Mesothelial cell of epicardium (in vitro differentiated cells): ENCODE results near the gene ABL1. TPM values are rescaled to one million over a fixed set of nuclear protein-coding genes. Genes with fewer than 3 reads are reported as not detected.
A peak's percentile ranks its signal among the peaks of the same experiment; 100 is the strongest.

Source experiments
- DNase-seq, 2 experiments: peaks; one replicate each; pipeline ENCODE4 v3.0.0; 2021; ENCODE audit warnings: low spot score in 2 of 2; ENCODE audit not compliant: unreplicated experiment in 2 of 2
- H3K27ac Mint-ChIP-seq: 2 replicates; pipeline ENCODE4 v1.8.0; 2021; ENCODE audit warnings: mixed read lengths
- H3K27me3 Mint-ChIP-seq: 2 replicates; pipeline ENCODE4 v1.8.0; 2021; ENCODE audit warnings: low read depth, mixed read lengths
- H3K36me3 Mint-ChIP-seq: 2 replicates; pipeline ENCODE4 v1.8.0; 2021; ENCODE audit warnings: mixed read lengths
- H3K4me1 Mint-ChIP-seq: 2 replicates; pipeline ENCODE4 v1.8.0; 2021; ENCODE audit warnings: mixed read lengths
- H3K4me3 Mint-ChIP-seq: 2 replicates; pipeline ENCODE4 v1.8.0; 2021; ENCODE audit warnings: mild to moderate bottlenecking, moderate library complexity, mixed read lengths
- H3K9me3 Mint-ChIP-seq: 2 replicates; pipeline ENCODE4 v1.8.0; 2021; ENCODE audit warnings: mixed read lengths
- CTCF ChIP-seq: fragments of 200-600 bp; sonication (generic); IDR thresholded peaks from one replicate; pipeline ENCODE4 v1.5.0; 2021; ENCODE audit warnings: antibody characterized with exemption; ENCODE audit not compliant: unreplicated experiment
- total RNA-seq: library from RNA; stranded (reverse); gene quantifications from 3 replicates; pipeline ENCODE4 v1.2.1, GENCODE V29; 2021

The ABL1 gene
- total RNA-seq, 1 donor from 2014 or later, result 117 TPM

DNA sequence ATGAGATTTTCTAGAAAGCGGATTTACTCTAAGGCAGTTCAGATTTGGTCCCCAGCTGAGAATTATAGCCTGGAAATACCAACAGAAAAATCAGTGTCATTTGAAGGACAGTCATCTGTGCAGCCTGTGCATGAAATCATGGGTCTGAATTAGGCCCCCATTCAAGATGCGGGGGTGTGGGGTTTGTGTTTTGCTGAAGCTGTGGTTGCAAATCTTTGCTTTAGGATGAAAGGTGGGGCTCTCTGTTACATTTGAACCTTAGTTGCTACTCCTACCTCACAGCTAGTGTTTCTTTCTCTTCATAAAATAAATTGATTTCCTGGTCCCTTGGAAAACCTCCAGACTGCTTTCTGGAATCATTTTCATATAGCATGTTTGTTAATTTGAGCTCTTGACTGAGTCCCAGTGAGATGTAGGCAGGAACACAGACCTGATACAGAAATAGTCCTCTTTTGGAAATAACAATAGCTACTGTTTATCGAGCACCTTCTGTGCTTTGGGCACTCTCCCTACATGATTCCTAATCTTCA lies 4.8 kb upstream of the ABL1 start:
- no peak for TF ChIP-seq CTCF
- Mint-ChIP-seq H3K4me3 (no peak overlapping the region), H3K27ac (peak overlapping the region; percentile 68), H3K27me3 (no peaks in the 10 kb centered on the region), H3K9me3 (peaks cover 7% of the 10 kb centered on the region), H3K36me3 (peaks cover 8% of the 10 kb centered on the region), H3K4me1 (peaks cover 46% of the 10 kb centered on the region)
- no peak for DNase-seq

- DNase-seq, result no peak
- TF ChIP-seq CTCF, result no peak
- no peaks in the 10 kb centered on the region for H3K27me3 Mint-ChIP-seq
- peaks cover 7% of the 10 kb centered on the region for H3K9me3 Mint-ChIP-seq
- H3K4me1 Mint-ChIP-seq, result peaks cover 39% of the 10 kb centered on the region
- peaks cover 8% of the 10 kb centered on the region for H3K36me3 Mint-ChIP-seq
- H3K27ac Mint-ChIP-seq, result no peak overlapping the region
- no peak overlapping the region for H3K4me3 Mint-ChIP-seq
These were observed 4.0 kb upstream of the ABL1 start for GRCh38 chr9:130831077-130831476.

GRCh38 chr9:130833031-130833990 lies 1.7 kb upstream of the ABL1 start:
- Mint-ChIP-seq H3K27me3 (no peaks in the 10 kb centered on the region), H3K27ac (peak overlapping the region; percentile 99), H3K4me3 (peak overlapping the region; percentile 82), H3K4me1 (peaks cover 48% of the 10 kb centered on the region), H3K9me3 (peaks cover 6% of the 10 kb centered on the region), H3K36me3 (peaks cover 5% of the 10 kb centered on the region)
- DNase-seq, result no peak
- TF ChIP-seq CTCF, result no peak

DNA sequence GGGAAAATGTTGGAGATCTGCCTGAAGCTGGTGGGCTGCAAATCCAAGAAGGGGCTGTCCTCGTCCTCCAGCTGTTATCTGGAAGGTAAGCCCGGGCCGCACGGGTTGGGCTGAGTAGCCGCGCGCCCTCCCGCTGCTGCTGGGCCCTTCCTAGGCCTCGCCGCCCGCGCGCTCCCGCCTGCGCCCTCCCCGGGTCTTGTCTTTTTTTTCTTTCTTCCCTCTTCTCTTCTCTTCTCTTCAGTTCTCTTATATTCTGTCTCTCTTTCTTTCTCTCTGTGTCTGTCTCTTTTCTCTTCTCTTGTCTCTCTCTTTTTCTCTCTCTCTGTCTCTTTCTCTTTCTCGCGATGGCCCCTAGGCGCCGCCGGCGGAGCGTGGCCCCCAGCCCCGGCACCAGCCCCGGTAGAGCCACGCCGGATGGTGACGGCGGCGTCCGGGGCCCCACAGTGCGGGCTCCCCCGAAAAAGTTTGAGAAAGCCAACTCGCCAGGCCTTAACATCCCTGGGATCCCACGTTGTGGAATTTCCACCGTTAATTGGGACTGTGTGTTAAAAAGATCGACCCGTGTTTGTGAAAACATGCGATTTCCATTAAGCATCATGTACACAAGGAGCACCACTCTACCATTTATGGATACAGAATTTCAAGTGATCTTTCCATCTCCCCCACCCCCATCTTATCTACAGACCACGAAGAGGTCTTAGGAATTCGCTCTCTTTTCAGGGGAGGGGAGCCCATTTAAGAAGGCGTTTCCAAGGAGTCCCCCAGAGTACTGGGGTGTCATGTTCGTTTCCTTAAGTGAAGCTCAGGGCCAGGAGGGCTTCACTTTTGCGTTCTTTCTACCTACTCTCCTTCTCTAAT lies 616 bp downstream of the ABL1 start:
- peak in 1 of 2 experiments; percentile 40 for DNase-seq
- TF ChIP-seq CTCF, result no peak
- H3K27ac Mint-ChIP-seq, result peak overlapping the region; percentile 100
- peak overlapping the region; percentile 98 for H3K4me3 Mint-ChIP-seq
- H3K4me1 Mint-ChIP-seq, result peaks cover 57% of the 10 kb centered on the region
- H3K9me3 Mint-ChIP-seq, result no peaks in the 10 kb centered on the region
- no peaks in the 10 kb centered on the region for H3K36me3 Mint-ChIP-seq
- H3K27me3 Mint-ChIP-seq, result no peaks in the 10 kb centered on the region

- H3K4me1 Mint-ChIP-seq, result peaks cover 63% of the 10 kb centered on the region
- H3K27me3 Mint-ChIP-seq, result no peaks in the 10 kb centered on the region
- no peaks in the 10 kb centered on the region for H3K36me3 Mint-ChIP-seq
These were observed 2.0 kb downstream of the ABL1 start for GRCh38 chr9:130837002-130837511.

More at GRCh38 chr9:130837002-130837511, 2.0 kb downstream of the ABL1 start:
- no peak for TF ChIP-seq CTCF
- DNase-seq, result no peak
- Mint-ChIP-seq H3K9me3 (no peaks in the 10 kb centered on the region), H3K4me3 (peak overlapping the region; percentile 98), H3K27ac (peak overlapping the region; percentile 100)
